ENCODE results near the gene HDDC3.

DNA sequence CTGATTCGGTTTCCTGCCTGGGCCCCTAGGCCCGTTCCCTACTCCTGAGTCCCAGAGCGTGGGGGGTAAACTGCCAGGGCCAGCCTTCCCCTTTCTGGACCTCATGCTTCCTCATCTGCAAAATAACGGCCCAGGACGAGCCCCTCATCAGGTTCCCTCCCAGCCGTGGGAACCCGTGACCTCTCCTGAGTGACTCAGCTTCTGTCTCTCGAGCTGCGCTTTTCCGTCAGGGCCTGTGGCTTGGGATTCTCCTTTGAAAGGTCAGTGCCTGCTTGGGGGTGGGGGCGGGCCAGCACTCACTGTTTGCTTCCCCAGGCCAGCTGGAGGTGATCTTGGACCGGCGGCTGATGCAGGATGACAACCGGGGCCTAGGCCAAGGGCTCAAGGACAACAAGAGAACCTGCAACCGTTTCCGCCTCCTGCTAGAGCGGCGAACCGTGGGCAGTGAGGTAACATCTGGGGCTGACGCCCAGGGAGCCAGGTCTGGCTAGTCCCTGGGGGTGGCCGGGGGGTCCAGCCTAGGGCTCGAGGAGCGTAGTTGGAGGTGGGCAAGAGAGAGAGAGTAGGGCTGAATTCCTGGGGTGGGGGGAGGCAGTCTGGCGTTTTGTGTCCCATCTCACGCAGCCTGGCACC lies 16.4 kb downstream of the HDDC3 start:
- TF ChIP-seq POLR2A (IDR thresholded peaks at IDR 0.05; ENCODE audit: low read depth, low read length) (no peak), TAF1 (IDR thresholded peaks at IDR 0.05; ENCODE audit: borderline replicate concordance, low read depth, low read length) (no peak)

Data from GM12892 (cell line).